A172 (cell line): ENCODE results near the gene ZNF665. TPM values are rescaled to one million over a fixed set of nuclear protein-coding genes. Genes with fewer than 3 reads are reported as not detected.
"Not testable (repeated sequence)": the region's sequence is repeated elsewhere in the genome, so short reads cannot be mapped to it uniquely, and the experiment has no call there.

Experiments used
- DNase-seq: peaks from one replicate; pipeline ENCODE4 v3.0.0-alpha.2; 2015; ENCODE audit warnings: low spot score
- total RNA-seq: library from RNA; depleted of rRNA; stranded (reverse); fragments of >200 nt; shearing (Covaris generic); gene quantifications from 2 replicates; pipeline ENCODE4 v1.2.3, GENCODE V29; 2014; rRNA removed

Gene ZNF665
- total RNA-seq: not detected in 2 replicates

- DNase-seq: no peak
Observed at GRCh38 chr19:53192771-53193534, at the start of gene ZNF665. TSS of gene ZNF665 (minus strand) at chr19:53193358. CDS start at chr19:53182898, 10,460 bp downstream.

GRCh38 chr19:53237114-53237777, 44.1 kb upstream of the ZNF665 start:
- no peak for DNase-seq

- DNase-seq: no peak
Observed at GRCh38 chr19:53224606-53225005, 31.4 kb upstream of the ZNF665 start.

- DNase-seq: not testable (repeated sequence)
Observed at GRCh38 chr19:53222716-53223115, 29.6 kb upstream of the ZNF665 start.

GRCh38 chr19:53212703-53213320, 19.7 kb upstream of the ZNF665 start:
- DNase-seq: no peak

- not testable (repeated sequence) for DNase-seq
Observed at GRCh38 chr19:53211554-53211953, 18.4 kb upstream of the ZNF665 start.

- DNase-seq: peak; percentile 29
Observed at GRCh38 chr19:53196777-53197396, 3.7 kb upstream of the ZNF665 start.

- peak; percentile 78 for DNase-seq
Observed at GRCh38 chr19:53195265-53195903, 2.2 kb upstream of the ZNF665 start.

- DNase-seq: no peak
Observed at GRCh38 chr19:53193535-53194222, 521 bp upstream of the ZNF665 start.

- no peak for DNase-seq
Observed at GRCh38 chr19:53190253-53190652, 2.9 kb downstream of the ZNF665 start.

GRCh38 chr19:53189691-53190198, 3.4 kb downstream of the ZNF665 start:
- not testable (repeated sequence) for DNase-seq

GRCh38 chr19:53185155-53185882, 7.8 kb downstream of the ZNF665 start:
- not testable (repeated sequence) for DNase-seq

GRCh38 chr19:53183146-53183764, 9.9 kb downstream of the ZNF665 start:
- DNase-seq: peak; percentile 42

- DNase-seq: peak; percentile 69
Observed at GRCh38 chr19:53182202-53182601, 11.0 kb downstream of the ZNF665 start.

GRCh38 chr19:53177986-53178385, 15.2 kb downstream of the ZNF665 start:
- DNase-seq: no peak

GRCh38 chr19:53172889-53173288, 20.3 kb downstream of the ZNF665 start:
- no peak for DNase-seq

- no peak for DNase-seq
Observed at GRCh38 chr19:53165691-53166091, 27.5 kb downstream of the ZNF665 start.

GRCh38 chr19:53161123-53161522, 32.0 kb downstream of the ZNF665 start:
- no peak for DNase-seq

GRCh38 chr19:53160350-53160749, 32.8 kb downstream of the ZNF665 start:
- no peak for DNase-seq
